H54 (cell line): ENCODE data around the gene ESAM.
A peak's percentile ranks its signal among the peaks of the same experiment; 100 is the strongest.

ENCODE experiments used
- DNase-seq: peaks from one replicate; pipeline ENCODE4 v3.0.0; 2011; ENCODE audit warnings: low spot score, mixed read lengths; ENCODE audit not compliant: insufficient read length
- FAIRE-seq: peaks from 3 replicates; lab custom pipeline; 2011; peaks lifted over from hg19 to GRCh38; lab: Jason Lieb, UNC
- POLR2A ChIP-seq: IDR thresholded peaks from 2 replicates; pipeline ENCODE4 v1.6.1; 2011; ENCODE audit warnings: low read depth, mild to moderate bottlenecking, low read length

Gene ESAM

GRCh38 chr11:124753624-124754023 is 8.5 kb downstream of the ESAM start:
- TF ChIP-seq POLR2A = no peak
- FAIRE-seq = no peak
- DNase-seq = no peak

DNA sequence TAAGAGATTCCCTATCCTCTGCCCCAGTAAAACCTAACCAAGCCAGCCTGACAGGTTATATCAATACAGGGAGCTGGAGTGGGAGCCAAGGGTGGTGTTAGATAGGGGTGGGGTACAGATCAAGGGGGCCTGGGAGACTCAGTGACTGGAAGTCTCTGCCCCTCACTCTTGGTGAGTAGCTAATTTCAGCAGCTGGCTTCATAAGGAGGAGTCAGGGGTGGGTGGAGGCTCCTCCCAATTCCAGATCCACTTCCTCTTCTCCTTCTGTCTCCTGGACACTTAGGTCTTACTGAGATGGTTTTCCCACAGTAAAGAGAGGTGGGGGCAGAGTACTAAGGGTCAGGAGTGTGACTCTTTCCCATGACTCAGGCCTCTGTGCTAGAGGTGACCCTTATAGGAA is 8.9 kb downstream of the ESAM start:
- FAIRE-seq = no peak
- DNase-seq = no peak
- TF ChIP-seq POLR2A = no peak

DNA sequence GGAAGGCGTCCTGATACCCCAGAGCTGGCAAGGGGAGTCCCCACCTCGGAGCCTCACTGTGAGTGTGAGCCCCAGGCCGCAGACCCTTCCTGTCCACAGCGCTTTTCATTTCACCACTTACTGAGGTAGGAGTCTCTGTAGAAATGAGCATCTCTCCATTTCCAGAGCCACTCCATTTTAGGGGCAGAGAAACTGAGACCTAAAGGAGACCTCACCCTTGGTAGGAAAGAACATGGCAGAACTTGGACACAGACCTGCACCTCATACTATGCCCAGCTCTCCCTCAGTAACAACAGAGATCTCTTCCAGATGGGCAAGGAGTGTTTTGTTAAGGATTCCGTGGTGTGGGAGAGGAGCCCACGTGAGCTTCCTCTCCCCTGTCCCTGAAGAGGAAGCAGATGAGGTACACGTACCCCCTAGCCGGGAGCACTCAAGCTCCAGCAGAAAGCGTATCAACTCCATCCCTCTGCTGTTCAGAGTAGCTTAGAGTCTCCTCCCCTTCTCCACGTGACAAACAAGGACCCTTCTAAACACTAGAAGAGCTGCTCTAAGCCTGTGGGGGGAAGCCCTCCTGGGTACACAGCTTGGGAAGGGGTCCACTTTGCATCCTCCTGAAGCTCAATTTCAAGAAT is 9.5 kb downstream of the ESAM start:
- no peak for DNase-seq
- no peak for FAIRE-seq
- TF ChIP-seq POLR2A = no peak

DNA sequence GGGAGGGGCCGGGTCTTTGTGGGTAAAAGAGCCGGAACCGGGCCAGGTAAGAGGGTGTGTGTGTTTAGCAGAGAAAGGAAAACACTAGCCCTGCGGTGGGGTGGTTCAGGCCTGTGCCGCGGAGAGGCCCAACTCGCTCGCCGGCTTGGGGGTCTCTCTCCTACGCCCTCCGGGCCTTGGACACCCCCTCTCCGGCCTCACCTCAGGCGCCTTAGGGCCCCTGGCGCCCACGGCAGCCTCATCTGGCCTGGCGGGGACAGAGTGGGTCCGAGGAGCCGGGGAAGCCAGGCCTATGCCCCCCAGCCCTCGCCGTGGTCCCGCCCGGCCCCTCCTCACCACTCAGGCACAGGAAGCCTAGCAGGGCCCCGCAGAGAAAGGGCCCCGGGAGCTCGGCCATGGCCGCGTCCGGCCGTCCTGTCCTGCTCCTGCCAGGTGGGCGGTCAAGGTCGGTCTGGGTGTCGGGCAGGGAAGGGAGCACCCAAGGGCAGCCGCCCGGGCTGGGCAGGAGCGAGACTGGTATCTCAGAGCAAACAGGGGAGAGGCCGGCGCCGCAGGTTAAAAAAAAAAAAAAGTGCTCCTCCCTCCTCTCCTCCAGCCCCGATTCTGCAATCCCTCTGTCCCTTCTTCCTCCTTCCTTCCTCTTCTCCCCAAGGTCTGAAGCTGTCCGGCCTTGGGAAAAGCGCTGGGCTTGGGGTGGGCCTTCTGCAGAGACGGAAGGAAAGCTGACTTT is 10.2 kb downstream of the ESAM start, which contains the start of gene VSIG2:
Gene VSIG2, minus strand, starts transcription at position 515 of the 730 bp plus-strand sequence. Its CDS starts 118 bp downstream, at position 397.
- DNase-seq = no peak
- no peak for FAIRE-seq

DNA sequence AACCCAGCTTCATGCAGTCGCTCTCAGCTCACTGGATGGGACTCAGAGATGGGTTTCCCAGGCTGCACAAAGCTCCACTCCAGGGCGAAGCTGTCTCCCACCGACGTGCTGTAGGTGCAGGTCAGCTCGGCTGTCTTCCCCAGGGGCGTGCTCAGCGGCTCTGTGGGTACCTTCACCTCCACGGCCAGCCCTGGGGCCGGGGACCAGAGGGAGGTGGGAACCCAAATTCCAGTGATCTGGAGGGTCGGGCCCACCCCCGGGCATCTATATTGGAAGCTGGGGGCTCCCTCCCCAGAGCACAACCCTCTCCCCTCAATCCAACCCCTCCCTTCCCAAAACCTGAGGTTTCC is 10.7 kb downstream of the ESAM start:
- DNase-seq (no peak), FAIRE-seq (no peak)
- no peak for TF ChIP-seq POLR2A

More for the DNA sequence above, 10.2 kb downstream of the ESAM start, which contains the start of gene VSIG2:
- TF ChIP-seq POLR2A = no peak

GRCh38 chr11:124749912-124750311 is 12.2 kb downstream of the ESAM start:
- TF ChIP-seq POLR2A = no peak
- no peak for DNase-seq
- FAIRE-seq = no peak

GRCh38 chr11:124748481-124749343 is 13.4 kb downstream of the ESAM start:
- peak; percentile 78 for DNase-seq
- no peak for TF ChIP-seq POLR2A
- peak; percentile 97 for FAIRE-seq

- TF ChIP-seq POLR2A = no peak
- no peak for FAIRE-seq
- DNase-seq = no peak
Measured at GRCh38 chr11:124748100-124748418, 14.0 kb downstream of the ESAM start.

DNA sequence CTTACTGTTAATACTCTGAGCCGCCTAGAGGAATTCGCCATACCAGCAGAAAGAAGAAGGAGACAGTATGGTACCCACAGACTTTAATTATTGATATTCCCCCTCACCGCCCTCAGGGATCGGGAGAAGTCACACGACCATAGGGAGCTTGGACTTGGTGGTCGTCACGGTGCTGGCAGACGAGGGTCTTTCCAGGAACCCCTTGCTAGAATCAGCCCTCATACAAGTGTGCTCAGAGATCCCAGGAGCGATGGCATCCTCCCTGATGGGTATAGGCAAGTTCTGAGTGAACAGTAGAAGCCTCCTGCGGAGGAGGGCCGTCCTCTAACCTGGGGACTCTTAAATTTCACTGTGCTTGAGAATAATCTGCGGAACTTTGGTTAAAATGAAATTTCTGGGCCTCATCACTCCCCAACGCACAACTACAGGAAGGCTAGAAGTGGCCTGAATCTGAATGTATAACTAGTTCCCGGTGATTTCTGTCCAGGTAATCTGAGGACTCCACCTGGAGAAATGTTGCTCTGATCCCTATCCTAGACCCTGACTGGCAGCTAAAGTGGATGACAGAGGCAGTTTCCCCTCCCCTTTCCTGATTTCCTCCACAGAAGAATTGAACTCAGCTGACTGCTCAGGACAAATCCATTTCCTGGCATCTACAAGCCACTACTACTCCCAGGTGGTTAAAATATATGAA is 14.5 kb downstream of the ESAM start:
- DNase-seq = no peak
- no peak for FAIRE-seq
- TF ChIP-seq POLR2A = no peak

- DNase-seq (peak; percentile 88), FAIRE-seq (peak; percentile 76)
- TF ChIP-seq POLR2A = no peak
Measured at GRCh38 chr11:124746621-124747243, 15.4 kb downstream of the ESAM start.

DNA sequence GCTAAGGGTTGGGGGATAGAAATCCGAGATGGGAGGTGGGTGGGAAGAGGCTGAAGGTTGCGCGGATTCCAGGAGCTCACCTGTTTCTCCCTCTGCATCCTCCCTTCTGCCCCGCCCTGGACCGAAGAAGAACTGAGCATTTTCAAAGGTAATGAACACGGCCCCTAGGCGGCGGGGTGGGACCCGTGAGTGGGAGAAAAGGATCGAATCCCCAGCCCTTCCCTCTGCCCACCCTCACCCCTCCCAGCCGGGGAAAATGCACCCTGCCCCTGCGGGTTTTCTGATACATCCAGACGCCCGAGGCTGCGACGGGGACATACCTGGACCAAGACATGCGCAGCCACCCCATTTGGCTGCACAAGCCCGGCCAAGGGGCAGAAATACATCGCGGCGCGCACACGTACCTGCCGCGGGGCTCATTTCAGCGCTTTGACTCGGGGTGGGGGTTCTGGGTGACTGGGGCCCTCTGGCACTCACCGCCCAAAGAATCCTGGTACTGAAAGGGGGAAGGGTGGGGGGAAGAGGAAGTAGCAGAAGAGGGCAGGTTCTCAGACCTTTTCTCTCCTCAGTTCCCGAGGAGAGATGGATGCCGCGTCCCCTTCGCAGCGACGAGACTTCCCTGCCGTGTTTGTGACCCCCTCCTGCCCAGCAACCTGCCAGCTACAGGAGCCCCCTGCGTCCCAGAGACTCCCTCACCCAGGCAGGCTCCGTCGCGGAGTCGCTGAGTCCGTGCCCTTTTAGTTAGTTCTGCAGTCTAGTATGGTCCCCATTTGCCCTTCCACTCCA is 16.1 kb downstream of the ESAM start:
- DNase-seq = no peak
- TF ChIP-seq POLR2A = no peak
- no peak for FAIRE-seq

DNA sequence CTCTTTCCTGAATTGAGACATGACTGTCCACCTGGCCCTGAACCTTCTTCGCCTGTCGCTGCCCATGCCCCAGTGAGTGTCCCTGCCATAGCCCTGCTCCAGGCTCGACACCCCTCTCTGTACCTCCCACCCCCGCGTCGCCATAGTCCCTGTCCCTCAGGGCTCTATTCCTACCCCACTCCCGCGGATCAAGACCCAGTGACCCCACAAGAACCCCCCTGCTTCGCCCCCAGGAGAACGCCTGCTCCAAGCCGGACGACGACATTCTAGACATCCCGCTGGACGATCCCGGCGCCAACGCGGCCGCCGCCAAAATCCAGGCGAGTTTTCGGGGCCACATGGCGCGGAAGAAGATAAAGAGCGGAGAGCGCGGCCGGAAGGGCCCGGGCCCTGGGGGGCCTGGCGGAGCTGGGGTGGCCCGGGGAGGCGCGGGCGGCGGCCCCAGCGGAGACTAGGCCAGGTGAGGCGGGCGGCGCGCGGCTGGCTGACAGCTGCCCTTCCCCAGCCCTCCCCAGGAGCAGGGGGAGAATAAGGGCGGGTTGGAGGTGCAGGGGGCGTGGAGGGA is 16.7 kb downstream of the ESAM start:
- DNase-seq (no peak), FAIRE-seq (no peak)

More for the DNA sequence above, 16.7 kb downstream of the ESAM start:
- TF ChIP-seq POLR2A = no peak
